Esophagus (tissue), 2 donors: ENCODE data around the gene CNTN1. TPM values are rescaled to one million over a fixed set of nuclear protein-coding genes. Genes with fewer than 3 reads are reported as not detected.

Experiments
- H3K27ac ChIP-seq, 2 donors: one replicate each; pipeline ENCODE4 v1.5.1; 2013; ENCODE audit warnings: low read depth in 2 of 2, mild to moderate bottlenecking in 2 of 2, inconsistent platforms in 1 of 2, low read length in 1 of 2, moderate library complexity in 1 of 2
- H3K27me3 ChIP-seq, 2 donors: one replicate each; pipeline ENCODE4 v1.6.1; 2013; ENCODE audit warnings: low read length in 2 of 2, control low read depth in 1 of 2, mild to moderate bottlenecking in 1 of 2; ENCODE audit not compliant: insufficient read depth in 2 of 2, control insufficient read depth in 1 of 2
- H3K36me3 ChIP-seq, 2 donors: one replicate each; pipeline ENCODE4 v1.6.1; 2013; ENCODE audit warnings: low read length in 1 of 2; ENCODE audit not compliant: control insufficient read depth in 2 of 2, insufficient read depth in 2 of 2
- H3K4me1 ChIP-seq, 2 donors: one replicate each; pipeline ENCODE4 v1.6.1; 2013; ENCODE audit warnings: low read length in 1 of 2; ENCODE audit not compliant: control insufficient read depth in 2 of 2, insufficient read depth in 2 of 2
- H3K4me3 ChIP-seq, 2 donors: one replicate each; pipeline ENCODE4 v1.5.1; 2013; ENCODE audit warnings: low read length in 2 of 2, mild to moderate bottlenecking in 2 of 2, low read depth in 1 of 2, moderate library complexity in 1 of 2
- H3K9me3 ChIP-seq, 2 donors: one replicate each; pipeline ENCODE4 v1.6.1; 2013; ENCODE audit warnings: mild to moderate bottlenecking in 2 of 2, low read depth in 1 of 2, low read length in 1 of 2, moderate library complexity in 1 of 2; ENCODE audit not compliant: control insufficient read depth in 2 of 2, insufficient read depth in 1 of 2
- WGBS, 2 donors: extraction: QIAGEN DNeasy Blood & Tissue Kit; methylation state at CpG; one replicate each; pipeline ENCODE4 v1.1.7; 2013; 5-methylcytosine and 5-hydroxymethylcytosine counted together
- polyA plus RNA-seq, 2 donors: library from polyadenylated mRNA; stranded (reverse); fragments of 200-250 nt; gene quantifications; one replicate each; pipeline ENCODE4 v1.2.3, GENCODE V29; 2013
- donor health status: healthy with polysubstance abuse.
- donor health status: Bipolar disorder and iron deficiency.

The CNTN1 gene
- polyA plus RNA-seq, 2 donors, result 0.28 to 1.2 TPM

- Histone ChIP-seq H3K4me3 (no peak overlapping the region), H3K36me3 (no peaks in the 10 kb centered on the region), H3K9me3 (no peaks in the 10 kb centered on the region), H3K27ac (no peak overlapping the region), H3K4me1 (no peaks in the 10 kb centered on the region), H3K27me3 (no peaks in the 10 kb centered on the region)
- 28 to 29% methylated on average over 2 of the region's 2 CpGs for WGBS, 2 donors
Measured at GRCh38 chr12:40752011-40752410, 59.8 kb downstream of the CNTN1 start.

DNA sequence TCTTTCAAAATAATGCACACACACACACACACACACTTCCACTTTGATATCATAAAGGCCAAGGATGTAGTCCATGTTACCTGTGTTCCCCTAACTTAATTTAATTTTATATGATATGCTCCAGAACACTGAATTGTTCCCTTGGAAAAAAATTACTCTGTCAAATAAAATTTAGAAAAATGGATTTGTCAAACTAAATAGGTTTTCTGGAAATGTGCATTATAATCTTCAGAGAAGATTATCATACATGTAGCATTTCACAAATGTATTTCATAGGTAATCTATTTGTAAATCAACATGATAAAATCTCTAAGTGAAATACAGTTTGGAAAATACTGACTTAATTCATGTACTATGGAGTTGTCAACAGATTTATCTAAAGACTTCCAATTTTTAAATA lies 68.6 kb downstream of the CNTN1 start:
- H3K4me1 ChIP-seq, result no peaks in the 10 kb centered on the region
- no peaks in the 10 kb centered on the region for H3K27me3 ChIP-seq
- no peak overlapping the region for H3K27ac ChIP-seq
- no peak overlapping the region for H3K4me3 ChIP-seq
- no peaks in the 10 kb centered on the region for H3K9me3 ChIP-seq
- H3K36me3 ChIP-seq, result no peaks in the 10 kb centered on the region

- no peaks in the 10 kb centered on the region for H3K4me1 ChIP-seq
- no peak overlapping the region for H3K27ac ChIP-seq
- WGBS, 2 donors, result 70 to 73% methylated on average over 1 of the region's 1 CpG
- no peak overlapping the region for H3K4me3 ChIP-seq
- H3K27me3 ChIP-seq, result no peaks in the 10 kb centered on the region
- H3K36me3 ChIP-seq, result no peaks in the 10 kb centered on the region
- no peaks in the 10 kb centered on the region for H3K9me3 ChIP-seq
Measured at GRCh38 chr12:40762072-40762471, 69.8 kb downstream of the CNTN1 start.

DNA sequence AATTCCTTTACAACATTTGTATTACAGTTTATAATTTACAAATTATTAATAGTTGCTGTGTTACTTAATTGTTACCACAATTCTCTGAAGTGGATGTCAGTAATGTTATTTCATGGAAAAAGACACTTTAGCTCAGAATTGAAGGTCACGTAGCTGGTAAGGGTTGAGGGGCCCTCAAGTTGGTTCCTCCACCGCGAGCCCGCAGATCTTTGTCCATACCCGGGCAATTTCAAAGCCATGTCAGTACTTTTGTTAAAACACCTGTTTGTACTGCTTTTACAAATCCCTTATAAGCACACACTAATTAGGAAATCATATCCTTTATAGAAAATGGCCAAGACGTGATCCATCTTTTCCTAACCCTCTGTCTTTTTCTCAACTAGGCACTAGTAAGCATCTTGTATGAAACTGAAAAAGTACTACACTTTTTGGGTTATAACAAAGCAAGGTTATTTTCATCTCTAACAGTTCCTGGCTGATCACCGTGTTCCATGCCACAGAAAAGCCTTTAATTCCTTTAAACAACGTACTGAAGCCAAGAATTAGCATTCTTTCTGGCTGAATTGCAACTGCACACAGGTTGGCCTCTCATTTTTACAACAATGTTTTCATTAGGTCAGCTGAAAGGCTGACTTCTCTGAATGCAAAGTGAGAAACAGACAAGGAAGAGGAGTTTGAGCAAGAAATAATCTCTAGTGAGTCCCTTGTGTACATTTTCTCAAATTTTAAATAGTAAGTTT lies 76.1 kb downstream of the CNTN1 start:
- Histone ChIP-seq H3K4me1 (no peaks in the 10 kb centered on the region), H3K4me3 (no peak overlapping the region), H3K27ac (no peak overlapping the region), H3K9me3 (no peaks in the 10 kb centered on the region), H3K27me3 (no peaks in the 10 kb centered on the region), H3K36me3 (no peaks in the 10 kb centered on the region)
- 64 to 66% methylated on average over 8 of the region's 8 CpGs for WGBS, 2 donors

GRCh38 chr12:40769846-40770245 lies 77.6 kb downstream of the CNTN1 start:
- H3K27ac ChIP-seq, result no peak overlapping the region
- no peaks in the 10 kb centered on the region for H3K27me3 ChIP-seq
- no peaks in the 10 kb centered on the region for H3K4me1 ChIP-seq
- H3K36me3 ChIP-seq, result no peaks in the 10 kb centered on the region
- 40 to 41% methylated on average over 2 of the region's 2 CpGs for WGBS, 2 donors
- no peak overlapping the region for H3K4me3 ChIP-seq
- no peaks in the 10 kb centered on the region for H3K9me3 ChIP-seq

DNA sequence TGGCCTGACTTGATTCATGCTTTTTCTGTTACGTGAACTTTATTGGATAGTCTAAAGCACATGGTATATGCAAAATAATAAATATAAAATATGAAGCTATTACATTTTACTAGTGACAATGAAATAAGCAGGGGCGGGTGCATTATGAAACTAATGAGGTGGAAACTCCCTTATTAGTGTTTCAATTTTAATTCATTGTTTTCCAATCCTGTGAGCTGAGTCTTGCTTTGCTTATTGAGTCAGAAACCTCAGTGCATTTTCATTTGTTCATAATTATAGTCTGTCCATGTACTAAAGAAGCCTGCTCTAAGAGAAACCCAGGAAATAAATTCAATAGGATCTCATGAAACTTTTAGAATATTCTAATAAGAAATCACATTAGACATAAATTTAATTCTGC lies 78.5 kb downstream of the CNTN1 start:
- no peak overlapping the region for H3K27ac ChIP-seq
- no peak overlapping the region for H3K4me3 ChIP-seq
- no peaks in the 10 kb centered on the region for H3K9me3 ChIP-seq
- H3K36me3 ChIP-seq, result no peaks in the 10 kb centered on the region
- 70 to 75% methylated on average over 2 of the region's 2 CpGs for WGBS, 2 donors
- H3K4me1 ChIP-seq, result no peaks in the 10 kb centered on the region
- H3K27me3 ChIP-seq, result no peaks in the 10 kb centered on the region

- Histone ChIP-seq H3K9me3 (no peaks in the 10 kb centered on the region), H3K4me3 (no peak overlapping the region), H3K27ac (no peak overlapping the region), H3K36me3 (no peaks in the 10 kb centered on the region), H3K4me1 (no peaks in the 10 kb centered on the region), H3K27me3 (no peaks in the 10 kb centered on the region)
- WGBS, 2 donors, result 49 to 55% methylated on average over 2 of the region's 2 CpGs
Measured at GRCh38 chr12:40775661-40776060, 83.4 kb downstream of the CNTN1 start.

GRCh38 chr12:40784102-40784501 lies 91.9 kb downstream of the CNTN1 start:
- H3K27me3 ChIP-seq, result no peaks in the 10 kb centered on the region
- H3K4me1 ChIP-seq, result no peaks in the 10 kb centered on the region
- WGBS, 2 donors, result 78 to 79% methylated on average over 2 of the region's 2 CpGs
- no peaks in the 10 kb centered on the region for H3K9me3 ChIP-seq
- no peaks in the 10 kb centered on the region for H3K36me3 ChIP-seq
- no peak overlapping the region for H3K4me3 ChIP-seq
- H3K27ac ChIP-seq, result no peak overlapping the region

DNA sequence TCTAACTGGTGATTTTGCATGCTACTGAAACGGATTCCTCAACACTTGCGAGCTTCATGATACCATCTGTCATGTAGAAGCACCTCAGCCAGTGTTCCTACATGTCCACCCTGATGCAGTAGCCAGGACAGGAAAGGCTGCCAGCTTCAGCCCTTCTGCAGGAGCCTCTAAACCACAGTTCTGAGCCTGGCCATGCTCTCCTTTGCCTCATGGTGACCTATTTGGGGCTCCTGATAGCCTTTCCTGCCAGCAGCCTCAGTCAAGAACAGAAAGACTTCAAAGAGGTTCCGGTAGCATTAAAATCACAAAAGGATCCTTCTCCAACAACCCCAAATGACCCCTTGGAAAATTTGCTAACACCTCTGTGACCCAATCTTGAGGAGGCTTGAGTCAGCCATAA lies 96.0 kb downstream of the CNTN1 start:
- H3K27me3 ChIP-seq, result no peaks in the 10 kb centered on the region
- no peak overlapping the region for H3K4me3 ChIP-seq
- no peaks in the 10 kb centered on the region for H3K36me3 ChIP-seq
- H3K4me1 ChIP-seq, result no peaks in the 10 kb centered on the region
- no peak overlapping the region for H3K27ac ChIP-seq
- 77 to 81% methylated on average over 3 of the region's 3 CpGs for WGBS, 2 donors
- H3K9me3 ChIP-seq, result no peaks in the 10 kb centered on the region

- Histone ChIP-seq H3K27me3 (no peaks in the 10 kb centered on the region), H3K27ac (no peak overlapping the region), H3K36me3 (no peaks in the 10 kb centered on the region), H3K9me3 (no peaks in the 10 kb centered on the region), H3K4me1 (no peaks in the 10 kb centered on the region), H3K4me3 (no peak overlapping the region)
- WGBS, 2 donors, result 32 to 36% methylated on average over 5 of the region's 5 CpGs
Measured at GRCh38 chr12:40792792-40793386, 100.7 kb downstream of the CNTN1 start.
